Activated CD4-positive, alpha-beta T cell treated with anti-CD3 and anti-CD28 coated beads, Interleukin-2, amount 50 U/mL, for 4 hours (primary cell): ENCODE results near the gene STK17B.
"Not testable (repeated sequence)": the region's sequence is repeated elsewhere in the genome, so short reads cannot be mapped to it uniquely, and the experiment has no call there.

Experiments
- DNase-seq, 2 experiments: peaks; one replicate each; pipeline ENCODE4 v3.0.0-alpha.2; 2020

STK17B gene

GRCh38 chr2:196105951-196106350 lies 65.4 kb downstream of the STK17B start:
- DNase-seq: no peak

- no peak for DNase-seq
Measured at GRCh38 chr2:196104066-196104465, 67.3 kb downstream of the STK17B start.

DNA sequence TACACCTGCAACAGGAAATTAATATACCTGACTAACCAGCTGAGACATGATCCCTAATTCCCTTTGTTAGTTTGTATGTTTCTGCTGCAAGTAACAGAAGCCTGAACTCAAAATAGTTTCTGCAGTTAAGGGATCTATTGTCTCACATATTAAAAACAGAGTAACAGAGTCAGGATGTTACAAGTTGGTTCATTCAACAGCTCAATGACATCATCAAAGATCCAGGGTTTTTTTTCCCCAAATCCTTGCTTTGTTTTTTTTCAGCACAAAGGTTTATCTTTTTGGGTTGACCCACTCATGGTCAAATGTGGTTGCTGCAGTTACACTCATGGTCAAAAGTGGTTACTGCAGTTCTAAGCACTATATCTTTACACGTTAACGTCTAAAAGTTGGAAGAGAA lies 67.8 kb downstream of the STK17B start:
- no peak for DNase-seq

GRCh38 chr2:196101325-196101991 lies 69.9 kb downstream of the STK17B start:
- DNase-seq: peak; percentile 20 to 29

DNA sequence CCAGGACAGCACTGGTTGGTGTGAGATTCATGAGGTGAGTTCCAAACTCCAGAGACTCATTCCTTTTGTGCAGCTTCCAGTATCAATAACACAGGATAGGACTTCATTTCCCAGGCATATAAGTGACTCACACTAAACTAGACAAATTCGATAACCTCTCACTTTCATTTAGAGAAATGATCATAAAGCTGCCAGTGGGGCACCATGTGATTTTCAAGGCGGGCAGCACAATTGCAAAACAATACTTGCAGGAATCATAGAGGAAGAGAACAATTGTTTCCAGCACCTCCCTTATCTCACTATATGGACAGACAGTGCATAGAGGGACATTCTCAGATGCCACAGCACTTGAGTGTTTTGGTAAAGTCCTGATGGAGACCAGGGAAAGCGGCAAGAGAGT lies 71.5 kb downstream of the STK17B start:
- no peak for DNase-seq

- no peak for DNase-seq
Measured at GRCh38 chr2:196097864-196098660, 73.3 kb downstream of the STK17B start.

DNA sequence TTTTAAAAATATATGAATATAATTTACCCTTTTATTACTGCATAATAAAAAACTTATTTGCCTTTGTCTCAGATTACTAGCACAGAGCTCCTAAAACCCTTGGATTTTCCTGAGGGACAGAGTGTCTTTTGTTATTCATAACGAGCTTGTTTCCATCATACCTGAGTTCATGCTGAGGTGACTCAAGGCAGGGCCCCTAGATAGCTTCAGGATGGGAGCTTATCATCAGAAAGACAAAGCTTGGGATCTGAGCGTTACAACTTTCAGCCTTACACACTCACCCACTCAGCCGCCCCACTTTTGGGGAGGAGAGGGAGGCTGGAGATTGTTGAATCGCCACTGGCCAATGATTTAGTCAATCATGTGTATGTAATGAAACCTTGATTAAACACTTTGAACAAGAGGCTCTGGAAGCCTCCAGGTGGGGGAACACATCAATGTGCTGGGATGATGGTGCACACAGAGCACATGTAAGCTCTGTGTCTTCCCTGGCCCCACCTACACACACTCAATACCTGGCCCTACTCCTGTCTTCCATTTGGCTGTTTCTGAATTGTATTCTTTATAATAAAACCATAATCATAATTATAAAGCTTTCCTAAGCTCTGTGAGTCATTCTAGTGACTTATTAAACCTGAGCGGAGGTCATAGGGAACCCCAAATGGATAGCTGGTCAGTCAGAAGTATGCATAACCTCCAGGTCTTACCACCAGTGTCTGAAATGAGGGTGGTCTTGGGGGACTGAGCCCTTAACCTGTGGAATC lies 74.2 kb downstream of the STK17B start:
- DNase-seq: no peak

GRCh38 chr2:196096264-196096663 lies 75.1 kb downstream of the STK17B start:
- DNase-seq: no peak

DNA sequence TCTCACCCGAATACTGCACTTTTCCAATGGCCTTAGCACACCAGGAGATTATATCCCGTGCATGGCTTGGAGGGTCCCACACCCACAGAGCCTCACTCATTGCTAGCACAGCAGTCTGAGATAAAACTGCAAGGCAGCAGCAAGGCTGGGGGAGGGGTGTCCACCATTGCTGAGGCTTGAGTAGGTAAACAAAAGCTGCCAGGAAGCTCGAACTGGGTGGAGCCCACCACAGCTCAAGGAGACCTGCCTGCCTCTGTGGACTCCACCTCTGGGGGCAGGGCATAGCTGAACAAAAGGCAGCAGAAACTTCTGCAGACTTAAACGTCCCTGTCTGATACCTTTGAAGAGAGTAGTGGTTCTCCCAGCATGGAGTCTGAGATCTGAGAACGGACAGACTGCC lies 81.9 kb downstream of the STK17B start:
- DNase-seq: not testable (repeated sequence)

DNA sequence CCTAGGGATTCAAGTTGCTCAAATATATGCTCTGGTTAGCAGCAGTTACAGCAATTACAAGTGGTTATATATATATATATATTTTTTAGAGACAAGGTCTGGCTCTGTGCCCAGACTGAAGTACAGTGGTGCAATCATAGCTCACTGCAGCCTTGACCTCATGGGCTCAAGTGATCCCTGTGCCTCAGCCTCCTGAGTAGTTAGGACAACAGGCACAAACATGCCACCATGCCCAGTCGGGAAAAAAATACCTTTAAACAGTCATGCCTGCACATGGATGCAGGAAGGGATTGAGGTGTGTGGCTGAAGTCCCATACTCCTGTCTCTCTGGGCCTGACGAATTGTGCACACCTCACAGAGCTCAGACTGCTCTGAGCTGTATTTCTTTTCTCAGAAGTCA lies 83.2 kb downstream of the STK17B start:
- DNase-seq: no peak

DNA sequence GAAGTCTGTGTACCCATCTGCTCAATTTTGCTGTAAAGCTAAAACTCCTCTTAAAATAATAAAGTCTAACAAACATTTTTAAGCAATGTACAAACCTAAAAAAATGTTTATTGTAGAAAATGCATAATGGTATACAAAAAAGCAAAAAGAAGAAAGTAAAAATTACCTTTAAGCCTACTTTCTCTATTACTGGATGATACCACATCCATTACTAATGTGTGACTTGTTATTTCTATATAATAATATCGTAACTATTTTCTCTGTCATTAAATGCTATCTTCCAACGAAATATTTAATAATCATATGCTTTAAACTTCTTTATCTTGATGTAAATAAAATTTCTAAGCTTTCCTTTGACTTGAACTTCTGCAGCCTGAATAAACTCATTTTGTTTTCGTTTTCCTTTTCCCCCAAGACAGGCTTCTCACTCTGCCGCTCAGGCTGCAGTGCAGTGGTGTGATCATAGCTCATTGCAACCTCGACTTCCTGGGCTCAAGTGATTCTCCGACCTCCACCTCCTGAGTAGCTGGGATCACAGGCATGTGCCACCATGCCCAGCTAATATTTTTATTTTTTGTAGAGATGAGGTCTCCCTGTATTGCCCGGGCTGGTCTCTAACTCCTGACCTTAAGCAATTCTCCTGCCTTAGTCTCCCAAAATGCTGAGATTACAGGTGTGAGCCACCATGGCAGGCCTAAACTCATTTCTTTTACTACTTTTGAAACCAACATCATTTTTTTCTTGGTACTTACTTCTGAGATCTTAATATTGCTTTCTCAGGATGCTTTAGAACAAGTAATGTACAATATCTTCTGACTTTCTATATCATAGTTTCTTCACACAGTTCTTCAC lies 84.6 kb downstream of the STK17B start:
- no peak for DNase-seq

DNA sequence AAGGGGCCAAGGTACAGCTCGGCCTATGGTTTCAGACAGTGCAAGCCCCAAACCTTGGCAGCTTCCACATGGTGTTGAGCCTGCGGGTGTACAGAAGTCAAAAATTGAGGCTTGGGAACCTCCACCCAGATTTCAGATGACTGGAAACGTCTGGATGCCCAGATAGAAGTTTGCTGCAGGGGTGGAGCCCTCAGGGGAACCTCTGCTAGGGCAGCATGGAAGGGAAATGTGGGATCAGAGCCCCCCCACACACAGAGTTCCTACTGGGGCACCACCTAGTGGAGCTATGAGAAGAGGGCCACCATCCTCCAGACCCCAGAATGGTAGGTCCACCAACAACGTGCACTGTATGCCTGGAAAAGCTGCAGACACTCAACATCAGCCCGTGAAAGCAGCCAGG lies 87.8 kb downstream of the STK17B start:
- no peak for DNase-seq
